ENCODE results near the gene RSPRY1.
"Not testable (repeated sequence)": the region's sequence is repeated elsewhere in the genome, so short reads cannot be mapped to it uniquely, and the experiment has no call there.

RSPRY1 gene

DNA sequence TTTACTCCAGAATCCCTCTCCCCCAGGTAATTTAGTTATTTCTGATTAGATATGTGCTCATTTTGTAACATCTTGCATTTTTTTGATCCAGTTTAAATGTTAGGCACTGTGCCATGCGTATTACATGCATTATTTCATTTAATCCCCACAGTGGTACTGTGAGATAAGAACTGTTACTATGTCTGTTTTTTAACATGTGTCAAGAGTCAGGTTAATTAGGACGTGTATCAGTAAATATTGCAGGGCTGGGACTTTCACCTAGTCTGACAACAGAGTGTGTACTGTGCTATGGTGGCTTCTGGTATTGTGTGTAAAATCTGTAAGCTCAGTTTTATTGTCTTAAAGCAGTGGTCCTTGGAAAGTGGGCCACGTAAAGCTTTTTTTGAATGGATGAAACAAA lies 10.6 kb downstream of the RSPRY1 start:
- no peak overlapping the region for H3K4me3 ChIP-seq (ENCODE audit: insufficient read depth, low read depth, low read length)
- no peaks in the 10 kb centered on the region for H3K9me3 ChIP-seq (ENCODE audit: control insufficient read depth, low read length)
- H3K27ac ChIP-seq (ENCODE audit: insufficient read depth, low read depth, low read length, poor library complexity, severe bottlenecking): no peak overlapping the region
- WGBS, 2 experiments: 95 to 96% methylated on average over 3 of the region's 3 CpGs
- no peaks in the 10 kb centered on the region for H3K36me3 ChIP-seq (ENCODE audit: control insufficient read depth, insufficient read depth, low read length)
- no peaks in the 10 kb centered on the region for H3K4me1 ChIP-seq (ENCODE audit: control insufficient read depth, insufficient read depth, low read length)
- no peaks in the 10 kb centered on the region for H3K27me3 ChIP-seq (ENCODE audit: control insufficient read depth, insufficient read depth, low read length, poor library complexity, severe bottlenecking)

DNA sequence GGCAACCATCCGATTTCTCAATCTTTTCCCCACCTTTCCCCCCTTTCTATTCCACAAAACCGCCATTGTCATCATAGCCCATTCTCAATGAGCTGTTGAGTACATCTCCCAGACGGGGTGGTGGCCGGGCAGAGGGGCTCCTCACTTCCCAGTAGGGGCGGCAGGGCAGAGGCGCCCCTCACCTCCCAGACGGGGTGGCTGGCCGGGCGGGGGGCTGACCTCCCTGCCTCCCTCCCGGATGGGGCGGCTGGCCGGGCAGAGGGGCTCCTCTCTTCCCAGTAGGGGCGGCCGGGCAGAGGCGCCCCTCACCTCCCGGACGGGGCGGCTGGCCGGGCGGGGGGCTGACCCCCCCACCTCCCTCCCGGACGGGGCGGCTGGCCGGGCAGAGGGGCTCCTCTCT lies 14.2 kb downstream of the RSPRY1 start:
- H3K4me1 ChIP-seq (ENCODE audit: control insufficient read depth, insufficient read depth, low read length); H3K9me3 ChIP-seq (ENCODE audit: control insufficient read depth, low read length); H3K27me3 ChIP-seq (ENCODE audit: control insufficient read depth, insufficient read depth, low read length, poor library complexity, severe bottlenecking); H3K4me3 ChIP-seq (ENCODE audit: insufficient read depth, low read depth, low read length); H3K27ac ChIP-seq (ENCODE audit: insufficient read depth, low read depth, low read length, poor library complexity, severe bottlenecking); H3K36me3 ChIP-seq (ENCODE audit: control insufficient read depth, insufficient read depth, low read length): not testable (repeated sequence)
- WGBS, 2 experiments: 96 to 99% methylated on average over 11 to 16 of the region's 24 CpGs

DNA sequence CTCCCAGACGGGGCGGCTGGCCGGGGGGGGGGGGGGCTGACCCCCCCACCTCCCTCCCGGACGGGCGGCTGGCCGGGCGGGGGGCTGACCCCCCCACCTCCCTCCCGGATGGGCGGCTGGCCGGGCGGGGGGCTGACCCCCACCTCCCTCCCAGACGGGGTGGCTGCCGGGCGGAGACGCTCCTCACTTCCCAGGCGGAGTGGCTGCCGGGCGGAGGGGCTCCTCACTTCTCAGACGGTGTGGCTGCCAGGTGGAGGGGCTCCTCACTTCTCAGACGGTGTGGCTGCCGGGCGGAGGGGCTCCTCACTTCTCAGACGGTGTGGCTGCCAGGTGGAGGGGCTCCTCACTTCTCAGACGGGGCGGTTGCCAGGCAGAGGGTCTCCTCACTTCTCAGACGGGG lies 14.8 kb downstream of the RSPRY1 start:
- WGBS, 2 experiments: 91 to 95% methylated on average over 23 to 24 of the region's 27 CpGs

DNA sequence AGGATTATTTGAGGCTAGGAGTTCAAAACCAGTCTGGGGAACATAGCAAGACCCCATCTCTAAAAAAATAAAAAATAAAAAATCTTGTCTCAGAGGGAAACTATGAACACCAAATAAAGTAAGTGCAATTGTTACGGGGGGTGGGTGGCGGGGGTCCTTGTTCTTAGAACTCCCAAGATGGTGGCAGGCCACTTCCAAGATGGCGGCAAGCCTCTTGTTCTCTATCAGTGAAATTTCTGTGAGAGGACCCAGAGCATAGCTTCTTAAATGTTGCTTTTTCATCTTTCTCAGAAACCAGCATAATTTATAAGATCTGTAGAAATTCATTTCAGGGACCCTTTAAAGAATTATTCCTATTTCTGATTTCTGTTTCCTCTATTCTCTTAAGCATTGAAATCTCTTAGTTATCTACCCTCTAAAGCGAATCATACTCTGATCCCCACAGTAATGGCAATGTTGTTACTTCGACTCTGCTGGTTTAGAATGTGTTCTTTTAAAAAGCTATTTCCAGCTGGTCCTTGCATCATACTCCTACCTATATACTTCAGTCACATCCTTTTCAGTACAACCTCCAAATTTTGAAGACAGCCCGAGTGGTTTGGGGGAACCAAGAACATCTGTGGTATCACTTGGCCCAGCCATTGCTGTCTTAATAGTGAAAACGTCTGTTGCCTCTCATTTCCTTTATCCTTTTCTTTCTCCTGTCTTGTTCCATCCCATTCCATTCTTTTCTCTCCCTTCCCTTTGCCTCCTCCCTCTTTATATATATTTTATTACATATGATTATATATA lies 16.2 kb downstream of the RSPRY1 start:
- H3K27ac ChIP-seq (ENCODE audit: insufficient read depth, low read depth, low read length, poor library complexity, severe bottlenecking): no peak overlapping the region
- 94 to 97% methylated on average over 7 of the region's 7 CpGs for WGBS, 2 experiments
- peaks cover 5% of the 10 kb centered on the region for H3K36me3 ChIP-seq (ENCODE audit: control insufficient read depth, insufficient read depth, low read length)
- no peaks in the 10 kb centered on the region for H3K9me3 ChIP-seq (ENCODE audit: control insufficient read depth, low read length)
- H3K4me3 ChIP-seq (ENCODE audit: insufficient read depth, low read depth, low read length): no peak overlapping the region
- H3K4me1 ChIP-seq (ENCODE audit: control insufficient read depth, insufficient read depth, low read length): no peaks in the 10 kb centered on the region
- H3K27me3 ChIP-seq (ENCODE audit: control insufficient read depth, insufficient read depth, low read length, poor library complexity, severe bottlenecking): no peaks in the 10 kb centered on the region

More for the DNA sequence above, 14.8 kb downstream of the RSPRY1 start:
- not testable (repeated sequence) for H3K4me1 ChIP-seq (ENCODE audit: control insufficient read depth, insufficient read depth, low read length); H3K36me3 ChIP-seq (ENCODE audit: control insufficient read depth, insufficient read depth, low read length); H3K9me3 ChIP-seq (ENCODE audit: control insufficient read depth, low read length); H3K4me3 ChIP-seq (ENCODE audit: insufficient read depth, low read depth, low read length); H3K27ac ChIP-seq (ENCODE audit: insufficient read depth, low read depth, low read length, poor library complexity, severe bottlenecking); H3K27me3 ChIP-seq (ENCODE audit: control insufficient read depth, insufficient read depth, low read length, poor library complexity, severe bottlenecking)

DNA sequence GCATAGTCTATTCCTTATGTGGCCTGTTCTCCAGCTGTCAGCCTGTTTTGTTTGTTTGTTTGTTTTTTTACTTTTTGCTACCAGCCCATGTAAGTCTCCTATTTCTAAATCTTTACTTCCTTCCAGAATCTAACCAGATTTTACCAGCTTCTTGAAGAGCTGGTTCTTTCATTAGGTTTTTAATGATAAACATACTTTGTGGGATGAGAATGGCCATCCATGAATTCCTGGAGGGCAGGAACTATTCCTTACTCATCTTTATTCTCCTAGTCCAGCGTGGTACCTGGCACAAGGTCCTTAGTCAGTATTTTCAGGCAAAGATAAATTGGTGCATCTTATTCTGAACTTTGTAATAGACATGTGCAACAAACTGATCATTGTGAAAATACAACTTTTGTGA lies 17.3 kb downstream of the RSPRY1 start:
- no peaks in the 10 kb centered on the region for H3K4me1 ChIP-seq (ENCODE audit: control insufficient read depth, insufficient read depth, low read length)
- no peaks in the 10 kb centered on the region for H3K9me3 ChIP-seq (ENCODE audit: control insufficient read depth, low read length)
- H3K27ac ChIP-seq (ENCODE audit: insufficient read depth, low read depth, low read length, poor library complexity, severe bottlenecking): no peak overlapping the region
- WGBS, 2 experiments: 100% methylated on average over 1 of the region's 1 CpG
- no peak overlapping the region for H3K4me3 ChIP-seq (ENCODE audit: insufficient read depth, low read depth, low read length)
- H3K27me3 ChIP-seq (ENCODE audit: control insufficient read depth, insufficient read depth, low read length, poor library complexity, severe bottlenecking): no peaks in the 10 kb centered on the region
- peaks cover 9% of the 10 kb centered on the region for H3K36me3 ChIP-seq (ENCODE audit: control insufficient read depth, insufficient read depth, low read length)

DNA sequence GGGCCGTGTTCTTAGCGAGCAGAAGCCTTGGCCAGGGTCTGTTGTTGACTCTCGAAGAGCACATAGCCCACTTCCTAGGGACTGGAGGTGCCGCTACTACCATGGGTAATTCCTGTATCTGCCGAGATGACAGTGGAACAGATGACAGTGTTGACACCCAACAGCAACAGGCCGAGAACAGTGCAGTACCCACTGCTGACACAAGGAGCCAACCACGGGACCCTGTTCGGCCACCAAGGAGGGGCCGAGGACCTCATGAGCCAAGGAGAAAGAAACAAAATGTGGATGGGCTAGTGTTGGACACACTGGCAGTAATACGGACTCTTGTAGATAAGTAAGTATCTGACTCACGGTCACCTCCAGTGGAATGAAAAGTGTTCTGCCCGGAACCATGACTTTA lies 18.5 kb downstream of the RSPRY1 start:
- H3K4me3 ChIP-seq (ENCODE audit: insufficient read depth, low read depth, low read length): no peak overlapping the region
- H3K36me3 ChIP-seq (ENCODE audit: control insufficient read depth, insufficient read depth, low read length): peaks cover 9% of the 10 kb centered on the region
- H3K4me1 ChIP-seq (ENCODE audit: control insufficient read depth, insufficient read depth, low read length): no peaks in the 10 kb centered on the region
- no peaks in the 10 kb centered on the region for H3K27me3 ChIP-seq (ENCODE audit: control insufficient read depth, insufficient read depth, low read length, poor library complexity, severe bottlenecking)
- WGBS, 2 experiments: 93 to 95% methylated on average over 12 of the region's 12 CpGs
- no peak overlapping the region for H3K27ac ChIP-seq (ENCODE audit: insufficient read depth, low read depth, low read length, poor library complexity, severe bottlenecking)
- H3K9me3 ChIP-seq (ENCODE audit: control insufficient read depth, low read length): no peaks in the 10 kb centered on the region

DNA sequence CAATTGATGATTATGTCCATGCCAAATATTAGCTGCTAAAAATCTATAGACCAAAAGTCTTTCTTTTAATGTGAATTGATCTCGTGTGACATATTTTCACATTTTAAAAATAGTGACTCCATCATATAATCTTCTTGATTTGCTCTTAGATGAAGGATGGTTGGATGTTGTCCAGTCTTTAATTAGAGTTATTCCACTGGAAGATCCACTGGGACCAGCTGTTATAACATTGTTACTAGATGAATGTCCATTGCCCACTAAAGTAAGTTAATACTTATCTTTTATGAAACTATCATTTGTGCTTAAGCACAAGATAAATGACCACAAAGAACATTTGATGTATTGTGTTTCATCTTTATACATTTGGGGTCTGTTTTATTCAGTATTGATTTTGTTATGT lies 22.8 kb downstream of the RSPRY1 start:
- WGBS, 2 experiments: 89% methylated on average over 1 of the region's 1 CpG; no CpG with 5 or more reads in 1 of the 2 experiments
- Histone ChIP-seq H3K27me3 (ENCODE audit: control insufficient read depth, insufficient read depth, low read length, poor library complexity, severe bottlenecking) (no peaks in the 10 kb centered on the region), H3K4me3 (ENCODE audit: insufficient read depth, low read depth, low read length) (no peak overlapping the region), H3K4me1 (ENCODE audit: control insufficient read depth, insufficient read depth, low read length) (no peaks in the 10 kb centered on the region), H3K9me3 (ENCODE audit: control insufficient read depth, low read length) (no peaks in the 10 kb centered on the region), H3K36me3 (ENCODE audit: control insufficient read depth, insufficient read depth, low read length) (peaks cover 9% of the 10 kb centered on the region), H3K27ac (ENCODE audit: insufficient read depth, low read depth, low read length, poor library complexity, severe bottlenecking) (no peak overlapping the region)

DNA sequence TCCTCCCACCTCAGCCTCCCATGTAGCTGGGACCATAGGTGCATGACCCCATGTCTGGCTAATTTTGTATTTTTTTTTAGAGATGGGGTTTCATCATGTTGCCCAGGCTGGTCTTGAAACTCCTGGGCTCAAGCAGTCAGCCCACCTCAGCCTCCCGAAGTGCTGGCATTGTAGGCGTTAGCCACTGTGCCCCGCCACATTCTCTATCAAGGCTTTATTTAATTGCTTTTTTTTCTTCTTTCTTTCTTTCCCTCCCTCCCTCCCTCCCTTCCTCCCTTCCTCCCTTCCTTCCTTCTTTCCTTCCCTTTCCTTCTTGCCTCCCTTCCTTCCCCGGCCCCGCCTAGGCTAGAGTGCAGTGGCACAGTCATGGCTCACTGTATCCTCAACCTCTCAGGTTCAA lies 23.7 kb downstream of the RSPRY1 start:
- H3K27me3 ChIP-seq (ENCODE audit: control insufficient read depth, insufficient read depth, low read length, poor library complexity, severe bottlenecking): no peaks in the 10 kb centered on the region
- H3K27ac ChIP-seq (ENCODE audit: insufficient read depth, low read depth, low read length, poor library complexity, severe bottlenecking): no peak overlapping the region
- WGBS, 2 experiments: 91 to 96% methylated on average over 5 of the region's 5 CpGs
- no peak overlapping the region for H3K4me3 ChIP-seq (ENCODE audit: insufficient read depth, low read depth, low read length)
- H3K9me3 ChIP-seq (ENCODE audit: control insufficient read depth, low read length): no peaks in the 10 kb centered on the region
- no peaks in the 10 kb centered on the region for H3K4me1 ChIP-seq (ENCODE audit: control insufficient read depth, insufficient read depth, low read length)
- peaks cover 10% of the 10 kb centered on the region for H3K36me3 ChIP-seq (ENCODE audit: control insufficient read depth, insufficient read depth, low read length)

DNA sequence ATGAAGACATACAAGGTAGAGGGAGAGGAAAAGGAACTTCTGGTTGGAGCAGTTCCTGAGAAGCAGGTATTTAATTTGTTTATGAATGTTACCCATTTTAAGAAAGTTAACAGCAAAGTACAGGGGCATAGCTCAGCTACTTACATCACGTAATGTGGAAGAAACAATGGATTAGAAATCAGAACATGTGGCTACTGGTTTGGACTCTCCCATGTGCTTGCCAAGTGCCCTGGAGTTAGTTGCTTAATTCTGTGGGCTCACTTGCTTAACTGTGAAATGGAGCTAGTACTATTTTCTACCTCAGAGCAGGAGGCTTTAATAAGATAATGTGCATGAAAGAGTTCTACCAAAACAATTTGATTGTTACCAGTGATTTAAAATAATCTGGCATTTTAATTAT lies 27.3 kb downstream of the RSPRY1 start:
- 94% methylated on average over 1 of the region's 1 CpG for WGBS, 2 experiments
- no peak overlapping the region for H3K27ac ChIP-seq (ENCODE audit: insufficient read depth, low read depth, low read length, poor library complexity, severe bottlenecking)

DNA sequence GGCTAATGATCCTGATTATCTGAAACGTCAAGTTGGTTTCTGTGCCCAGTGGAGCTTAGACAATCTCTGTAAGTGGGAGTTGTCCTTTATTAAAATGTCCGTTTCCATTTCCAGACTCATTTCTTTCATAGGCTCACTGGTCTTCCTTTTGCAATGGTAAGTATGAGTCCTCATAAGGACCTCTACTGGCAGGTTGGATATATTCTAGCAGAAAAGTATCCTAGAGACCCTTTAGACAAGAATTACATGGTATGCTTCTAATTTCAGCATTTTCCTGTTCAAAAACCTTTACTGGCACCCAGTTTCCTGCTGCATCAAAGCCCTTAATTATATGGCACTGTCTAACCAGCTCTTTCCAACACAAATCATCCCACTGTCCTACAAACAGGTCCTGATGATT lies 30.8 kb downstream of the RSPRY1 start:
- H3K9me3 ChIP-seq (ENCODE audit: control insufficient read depth, low read length): no peaks in the 10 kb centered on the region
- no peak overlapping the region for H3K27ac ChIP-seq (ENCODE audit: insufficient read depth, low read depth, low read length, poor library complexity, severe bottlenecking)
- H3K4me1 ChIP-seq (ENCODE audit: control insufficient read depth, insufficient read depth, low read length): no peaks in the 10 kb centered on the region
- no peaks in the 10 kb centered on the region for H3K27me3 ChIP-seq (ENCODE audit: control insufficient read depth, insufficient read depth, low read length, poor library complexity, severe bottlenecking)
- WGBS, 2 experiments: 95 to 96% methylated on average over 2 of the region's 2 CpGs
- H3K4me3 ChIP-seq (ENCODE audit: insufficient read depth, low read depth, low read length): no peak overlapping the region
- H3K36me3 ChIP-seq (ENCODE audit: control insufficient read depth, insufficient read depth, low read length): peaks cover 18% of the 10 kb centered on the region

More for the DNA sequence above, 27.3 kb downstream of the RSPRY1 start:
- Histone ChIP-seq H3K9me3 (ENCODE audit: control insufficient read depth, low read length) (no peaks in the 10 kb centered on the region), H3K36me3 (ENCODE audit: control insufficient read depth, insufficient read depth, low read length) (peaks cover 10% of the 10 kb centered on the region), H3K4me1 (ENCODE audit: control insufficient read depth, insufficient read depth, low read length) (no peaks in the 10 kb centered on the region), H3K27me3 (ENCODE audit: control insufficient read depth, insufficient read depth, low read length, poor library complexity, severe bottlenecking) (no peaks in the 10 kb centered on the region), H3K4me3 (ENCODE audit: insufficient read depth, low read depth, low read length) (no peak overlapping the region)

Measured in ectodermal cell (in vitro differentiated cells).